ENCODE data around the gene ELL3.

GRCh38 chr15:43796566-43796965, 19.8 kb upstream of the ELL3 start:
- TF ChIP-seq POLR2AphosphoS5 (IDR thresholded peaks at IDR 0.05) = no peak
- no peak for TF ChIP-seq CTCF (IDR thresholded peaks at IDR 0.05)
- no peak for TF ChIP-seq POLR2A (IDR thresholded peaks at IDR 0.05)
